ENCODE data around the gene SH3PXD2A. TPM values are rescaled to one million over a fixed set of nuclear protein-coding genes. Genes with fewer than 3 reads are reported as not detected.
A peak's percentile ranks its signal among the peaks of the same experiment; 100 is the strongest.
"Not testable (repeated sequence)": the region's sequence is repeated elsewhere in the genome, so short reads cannot be mapped to it uniquely, and the experiment has no call there.

The SH3PXD2A gene
- total RNA-seq, 4 donors from 2014 or later = 128 to 154 (median 136) TPM

- TF ChIP-seq EP300 (IDR thresholded peaks at IDR 0.05) = no peak
- no peak for TF ChIP-seq POLR2A (IDR thresholded peaks at IDR 0.05)
- TF ChIP-seq, protein P1, sequence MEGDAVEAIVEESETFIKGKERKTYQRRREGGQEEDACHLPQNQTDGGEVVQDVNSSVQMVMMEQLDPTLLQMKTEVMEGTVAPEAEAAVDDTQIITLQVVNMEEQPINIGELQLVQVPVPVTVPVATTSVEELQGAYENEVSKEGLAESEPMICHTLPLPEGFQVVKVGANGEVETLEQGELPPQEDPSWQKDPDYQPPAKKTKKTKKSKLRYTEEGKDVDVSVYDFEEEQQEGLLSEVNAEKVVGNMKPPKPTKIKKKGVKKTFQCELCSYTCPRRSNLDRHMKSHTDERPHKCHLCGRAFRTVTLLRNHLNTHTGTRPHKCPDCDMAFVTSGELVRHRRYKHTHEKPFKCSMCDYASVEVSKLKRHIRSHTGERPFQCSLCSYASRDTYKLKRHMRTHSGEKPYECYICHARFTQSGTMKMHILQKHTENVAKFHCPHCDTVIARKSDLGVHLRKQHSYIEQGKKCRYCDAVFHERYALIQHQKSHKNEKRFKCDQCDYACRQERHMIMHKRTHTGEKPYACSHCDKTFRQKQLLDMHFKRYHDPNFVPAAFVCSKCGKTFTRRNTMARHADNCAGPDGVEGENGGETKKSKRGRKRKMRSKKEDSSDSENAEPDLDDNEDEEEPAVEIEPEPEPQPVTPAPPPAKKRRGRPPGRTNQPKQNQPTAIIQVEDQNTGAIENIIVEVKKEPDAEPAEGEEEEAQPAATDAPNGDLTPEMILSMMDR (IDR thresholded peaks at IDR 0.05) = no peak
- no peak overlapping the region for H3K4me3 ChIP-seq
- peaks cover 0 to 17% (median 0%) of the 10 kb centered on the region in 3 donors for H3K36me3 ChIP-seq
- H3K4me1 ChIP-seq = peaks cover 5 to 96% (median 46%) of the 10 kb centered on the region in 4 donors
- DNase-seq (ENCODE audit: low spot score in 2 of 2) = no peak
- H3K9me3 ChIP-seq = no peaks in the 10 kb centered on the region
- no peaks in the 10 kb centered on the region for H3K27me3 ChIP-seq
- H3K27ac ChIP-seq = peak overlapping the region; percentile 71 to 90 (median 86)
- 39 to 46% methylated on average over 5 to 10 of the region's 10 CpGs for WGBS, 2 donors
Observed at GRCh38 chr10:103637011-103637410, 218.4 kb downstream of the SH3PXD2A start.

- H3K27ac ChIP-seq = peak overlapping the region; percentile 71 to 90 (median 86)
- no peaks in the 10 kb centered on the region for H3K27me3 ChIP-seq
- peaks cover 0 to 21% (median 0%) of the 10 kb centered on the region in 3 donors for H3K36me3 ChIP-seq
- no peaks in the 10 kb centered on the region for H3K9me3 ChIP-seq
- 31 to 40% methylated on average over 5 of the region's 5 CpGs for WGBS, 2 donors
- H3K4me3 ChIP-seq = no peak overlapping the region
- DNase-seq (ENCODE audit: low spot score in 2 of 2) = no peak
- TF ChIP-seq EP300 (IDR thresholded peaks at IDR 0.05) (no peak), POLR2A (IDR thresholded peaks at IDR 0.05) (no peak)
- TF ChIP-seq, protein P1 (IDR thresholded peaks at IDR 0.05) = no peak
- peaks cover 5 to 91% (median 46%) of the 10 kb centered on the region in 4 donors for H3K4me1 ChIP-seq
Observed at GRCh38 chr10:103636492-103636891, 218.9 kb downstream of the SH3PXD2A start.

GRCh38 chr10:103635580-103635979, 219.8 kb downstream of the SH3PXD2A start:
- WGBS, 2 donors = 20 to 30% methylated on average over 3 to 5 of the region's 5 CpGs
- peak overlapping the region; percentile 56 to 90 (median 79) for H3K27ac ChIP-seq
- no peaks in the 10 kb centered on the region for H3K9me3 ChIP-seq
- peaks cover 5 to 84% (median 44%) of the 10 kb centered on the region in 4 donors for H3K4me1 ChIP-seq
- TF ChIP-seq EP300 (IDR thresholded peaks at IDR 0.05) (no peak), POLR2A (IDR thresholded peaks at IDR 0.05) (no peak)
- TF ChIP-seq, protein P1 (IDR thresholded peaks at IDR 0.05) = no peak
- H3K27me3 ChIP-seq = no peaks in the 10 kb centered on the region
- peaks cover 0 to 21% (median 0%) of the 10 kb centered on the region in 3 donors for H3K36me3 ChIP-seq
- DNase-seq (ENCODE audit: low spot score in 2 of 2) = no peak
- no peak overlapping the region for H3K4me3 ChIP-seq

GRCh38 chr10:103633846-103634245, 221.5 kb downstream of the SH3PXD2A start:
- Histone ChIP-seq H3K4me1 (peaks cover 5 to 83% (median 46%) of the 10 kb centered on the region in 4 donors), H3K27ac (peak overlapping the region in 2 of 4 donors; percentile 4 to 25), H3K9me3 (no peaks in the 10 kb centered on the region), H3K36me3 (peaks cover 0 to 24% (median 0%) of the 10 kb centered on the region in 3 donors), H3K27me3 (no peaks in the 10 kb centered on the region), H3K4me3 (no peak overlapping the region)
- 85 to 88% methylated on average over 7 of the region's 7 CpGs for WGBS, 2 donors
- TF ChIP-seq, protein P1 (IDR thresholded peaks at IDR 0.05) = no peak
- TF ChIP-seq POLR2A (IDR thresholded peaks at IDR 0.05) (no peak), EP300 (IDR thresholded peaks at IDR 0.05) (no peak)
- DNase-seq (ENCODE audit: low spot score in 2 of 2) = no peak

DNA sequence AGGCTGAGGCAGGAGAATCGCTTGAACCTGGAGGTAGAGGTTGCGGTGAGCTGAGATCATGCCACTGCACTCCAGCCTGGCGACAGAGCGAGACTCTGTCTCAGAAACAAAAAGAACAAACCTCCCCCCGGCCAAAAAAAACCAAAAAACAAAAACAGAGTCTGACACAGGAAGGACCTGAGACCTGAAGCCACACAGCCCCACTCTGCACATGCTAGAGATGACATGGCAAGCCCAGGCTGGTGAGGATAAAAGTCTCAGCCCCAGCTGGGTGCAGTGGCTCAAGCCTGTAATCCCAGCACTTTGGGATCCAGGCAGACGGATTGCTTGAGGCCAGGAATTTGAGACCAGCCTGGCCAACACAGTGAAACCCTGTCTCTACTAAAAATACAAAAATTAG, 222.5 kb downstream of the SH3PXD2A start:
- 87 to 95% methylated on average over 6 of the region's 6 CpGs for WGBS, 2 donors
- H3K4me3 ChIP-seq; DNase-seq (ENCODE audit: low spot score in 2 of 2); H3K27me3 ChIP-seq; H3K9me3 ChIP-seq: not testable (repeated sequence)
- H3K4me1 ChIP-seq = peaks cover 0 to 81% (median 37%) of the 10 kb centered on the region in 4 donors
- H3K36me3 ChIP-seq = peaks cover 0 to 34% (median 1%) of the 10 kb centered on the region in 3 donors
- peak overlapping the region in 2 of 4 donors; percentile 25 to 32 for H3K27ac ChIP-seq
